Mucosa of descending colon (tissue), 3 donors: ENCODE data around the gene OR52E2. TPM values are rescaled to one million over a fixed set of nuclear protein-coding genes. Genes with fewer than 3 reads are reported as not detected.
"Not testable (repeated sequence)": the region's sequence is repeated elsewhere in the genome, so short reads cannot be mapped to it uniquely, and the experiment has no call there.

Experiments used
- ATAC-seq: fragments of 200-7000 bp; cut with Tn5 transposase; one replicate; pipeline ENCODE4 v1.9.1; 2020; ENCODE audit warnings: mild to moderate bottlenecking, moderate library complexity
- DNase-seq, 3 donors: peaks; one replicate each; pipeline ENCODE4 v3.0.0-alpha.2; 2020
- H3K36me3 ChIP-seq: fragments of 200-600 bp; one replicate; pipeline ENCODE4 v1.8.0; 2021; ENCODE audit warnings: low read depth, mild to moderate bottlenecking
- H3K4me1 ChIP-seq: fragments of 200-600 bp; one replicate; pipeline ENCODE4 v1.8.0; 2021; ENCODE audit warnings: low read depth, mild to moderate bottlenecking
- H3K4me3 ChIP-seq: fragments of 200-600 bp; one replicate; pipeline ENCODE4 v1.8.0; 2021; ENCODE audit warnings: mild to moderate bottlenecking
- H3K9me3 ChIP-seq: fragments of 200-600 bp; one replicate; pipeline ENCODE4 v1.8.0; 2021; ENCODE audit warnings: mild to moderate bottlenecking
- intact Hi-C, 2 donors: fragments of 100-400 bp; cut with DNase I in 1 of 2; cut with micrococcal nuclease in 1 of 2; formaldehyde crosslinking; loops; one replicate each; pipeline versions ENCODE4 v1.11.0 to v1.11.1; 2022; cut with DNase I, micrococcal nuclease
- total RNA-seq, 3 donors: library from RNA; stranded (reverse); fragmentation: NEBNext Ultra II Directional in 2 of 3; extraction: Animal tissue kit (Norgen Biotek cat#: 25700) in 2 of 3; gene quantifications; one replicate each; pipeline versions ENCODE4 v1.2.1 to v1.2.4, GENCODE V29; 2021 to 2023
- TF ChIP-seq, protein P1 (sequence below): fragments of 200-600 bp; IDR thresholded peaks from one replicate; pipeline ENCODE4 v1.8.0; 2022; ENCODE audit warnings: antibody characterized with exemption, mild to moderate bottlenecking
- donor health status: DM: no; HTN: no; CAD: no; lungs with moderate emphysema.
- donor health status: DM: no; HTN: no; CAD: no.
- donor health status: DM: no; HTN: yes; CAD: no.

Gene OR52E2
- total RNA-seq, 3 donors from 2014 or later: not detected

DNA sequence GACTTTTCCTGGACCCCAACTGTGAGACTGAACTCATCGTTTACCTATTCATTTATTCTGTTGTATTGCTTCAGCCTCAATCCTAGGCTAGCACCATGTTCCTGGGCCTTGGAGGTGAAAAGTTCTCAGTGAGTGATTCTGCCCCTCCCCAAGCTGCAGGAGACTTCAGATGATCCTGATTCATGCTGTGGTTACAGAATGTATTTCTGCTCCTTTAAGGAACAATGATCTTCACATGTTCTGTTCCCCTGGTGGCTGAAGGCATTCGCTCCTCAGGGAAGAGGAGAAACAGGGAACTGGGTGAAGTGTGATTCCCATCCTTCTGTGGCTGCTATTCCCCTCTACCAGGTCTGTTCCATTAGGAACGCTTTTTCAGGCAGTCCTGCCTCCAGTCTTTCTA is 12.4 kb upstream of the OR52E2 start:
- intact Hi-C loops: no loop called here
- Histone ChIP-seq H3K4me1 (no peaks in the 10 kb centered on the region), H3K9me3 (no peaks in the 10 kb centered on the region), H3K4me3 (no peak overlapping the region), H3K36me3 (no peaks in the 10 kb centered on the region)
- ATAC-seq: no peak
- TF ChIP-seq, protein P1, sequence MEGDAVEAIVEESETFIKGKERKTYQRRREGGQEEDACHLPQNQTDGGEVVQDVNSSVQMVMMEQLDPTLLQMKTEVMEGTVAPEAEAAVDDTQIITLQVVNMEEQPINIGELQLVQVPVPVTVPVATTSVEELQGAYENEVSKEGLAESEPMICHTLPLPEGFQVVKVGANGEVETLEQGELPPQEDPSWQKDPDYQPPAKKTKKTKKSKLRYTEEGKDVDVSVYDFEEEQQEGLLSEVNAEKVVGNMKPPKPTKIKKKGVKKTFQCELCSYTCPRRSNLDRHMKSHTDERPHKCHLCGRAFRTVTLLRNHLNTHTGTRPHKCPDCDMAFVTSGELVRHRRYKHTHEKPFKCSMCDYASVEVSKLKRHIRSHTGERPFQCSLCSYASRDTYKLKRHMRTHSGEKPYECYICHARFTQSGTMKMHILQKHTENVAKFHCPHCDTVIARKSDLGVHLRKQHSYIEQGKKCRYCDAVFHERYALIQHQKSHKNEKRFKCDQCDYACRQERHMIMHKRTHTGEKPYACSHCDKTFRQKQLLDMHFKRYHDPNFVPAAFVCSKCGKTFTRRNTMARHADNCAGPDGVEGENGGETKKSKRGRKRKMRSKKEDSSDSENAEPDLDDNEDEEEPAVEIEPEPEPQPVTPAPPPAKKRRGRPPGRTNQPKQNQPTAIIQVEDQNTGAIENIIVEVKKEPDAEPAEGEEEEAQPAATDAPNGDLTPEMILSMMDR: no peak
- DNase-seq: no peak

- Histone ChIP-seq H3K9me3 (no peaks in the 10 kb centered on the region), H3K4me1 (no peaks in the 10 kb centered on the region), H3K36me3 (no peaks in the 10 kb centered on the region), H3K4me3 (no peak within 1 kb of the TSS)
- intact Hi-C loops: no loop called here
- no peak for ATAC-seq
- DNase-seq: no peak
- TF ChIP-seq, protein P1: no peak
Measured at GRCh38 chr11:5069272-5069671, 9.8 kb upstream of the OR52E2 start, which contains the start of gene OR52E1. Gene OR52E1 (plus strand): TSS chr11:5069572.

DNA sequence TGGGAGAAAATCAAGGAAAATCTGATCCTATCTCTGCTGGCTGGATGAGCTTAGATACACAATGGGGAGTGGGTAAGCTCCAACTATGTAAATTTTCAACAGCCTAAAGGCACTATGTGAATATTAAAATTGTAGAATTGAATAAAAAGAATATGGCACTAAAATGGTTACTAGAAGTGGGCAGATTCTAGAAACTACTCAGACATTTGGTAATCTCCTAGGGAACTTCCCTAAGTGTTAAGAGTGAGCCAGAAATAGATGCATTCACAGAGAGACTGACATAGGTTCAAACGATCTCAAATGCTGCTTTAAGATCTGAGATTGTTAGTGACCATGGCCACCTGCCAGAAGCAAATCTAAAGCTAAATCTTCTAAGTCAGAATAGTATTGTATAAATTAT is 5.6 kb upstream of the OR52E2 start:
- Histone ChIP-seq H3K36me3 (no peaks in the 10 kb centered on the region), H3K4me3 (no peak overlapping the region), H3K4me1 (no peaks in the 10 kb centered on the region), H3K9me3 (no peaks in the 10 kb centered on the region)
- ATAC-seq: no peak
- intact Hi-C loops: no loop called here
- TF ChIP-seq, protein P1: no peak
- no peak for DNase-seq

DNA sequence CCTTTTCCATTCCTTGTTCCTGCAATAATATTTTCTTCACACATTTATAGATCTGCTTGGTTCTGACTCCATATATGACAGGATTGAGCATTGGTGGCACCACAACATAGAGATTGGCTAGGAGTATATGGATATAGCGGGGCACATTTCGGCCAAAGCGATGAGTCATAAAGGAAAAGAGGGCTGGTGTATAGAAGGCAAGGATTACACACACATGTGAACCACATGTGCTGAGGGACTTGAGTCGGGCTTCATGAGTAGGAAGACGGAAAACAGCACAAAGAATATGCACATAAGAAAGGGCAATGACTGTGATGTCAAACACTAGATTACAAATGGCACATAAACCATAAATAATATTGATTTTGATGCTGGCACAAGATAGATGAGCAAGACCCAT is 748 bp downstream of the OR52E2 start:
- intact Hi-C loops, ATAC-seq, H3K9me3 ChIP-seq, H3K4me1 ChIP-seq, H3K36me3 ChIP-seq, H3K4me3 ChIP-seq, DNase-seq: not testable (repeated sequence)

DNA sequence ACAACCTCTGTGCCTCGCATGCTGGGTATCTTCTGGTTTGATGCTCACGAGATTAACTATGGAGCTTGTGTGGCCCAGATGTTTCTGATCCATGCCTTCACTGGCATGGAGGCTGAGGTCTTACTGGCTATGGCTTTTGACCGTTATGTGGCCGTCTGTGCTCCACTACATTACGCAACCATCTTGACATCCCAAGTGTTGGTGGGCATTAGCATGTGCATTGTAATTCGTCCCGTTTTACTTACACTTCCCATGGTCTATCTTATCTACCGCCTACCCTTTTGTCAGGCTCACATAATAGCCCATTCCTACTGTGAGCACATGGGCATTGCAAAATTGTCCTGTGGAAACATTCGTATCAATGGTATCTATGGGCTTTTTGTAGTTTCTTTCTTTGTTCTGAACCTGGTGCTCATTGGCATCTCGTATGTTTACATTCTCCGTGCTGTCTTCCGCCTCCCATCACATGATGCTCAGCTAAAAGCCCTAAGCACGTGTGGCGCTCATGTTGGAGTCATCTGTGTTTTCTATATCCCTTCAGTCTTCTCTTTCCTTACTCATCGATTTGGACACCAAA is 12.6 kb downstream of the OR52E2 start:
- no peak for DNase-seq
- TF ChIP-seq, protein P1: no peak
- H3K36me3 ChIP-seq: no peaks in the 10 kb centered on the region
- intact Hi-C loops: no loop called here
- H3K9me3 ChIP-seq: no peaks in the 10 kb centered on the region
- ATAC-seq: no peak
- no peaks in the 10 kb centered on the region for H3K4me1 ChIP-seq
- H3K4me3 ChIP-seq: no peak overlapping the region

GRCh38 chr11:5046226-5046625 is 13.2 kb downstream of the OR52E2 start, which contains the start of gene OR52J3:
Gene OR52J3 (plus strand): TSS chr11:5046526. CDS start chr11:5046526, 0 bp downstream.
- no peak within 1 kb of the TSS for H3K4me3 ChIP-seq
- ATAC-seq: no peak
- no peaks in the 10 kb centered on the region for H3K4me1 ChIP-seq
- intact Hi-C loops: no loop called here
- no peaks in the 10 kb centered on the region for H3K36me3 ChIP-seq
- TF ChIP-seq, protein P1: no peak
- no peak for DNase-seq
- no peaks in the 10 kb centered on the region for H3K9me3 ChIP-seq
